ENCODE data around the gene GPR15LG. TPM values are rescaled to one million over a fixed set of nuclear protein-coding genes. Genes with fewer than 3 reads are reported as not detected.
"Not testable (repeated sequence)": the region's sequence is repeated elsewhere in the genome, so short reads cannot be mapped to it uniquely, and the experiment has no call there.

Gene GPR15LG
- total RNA-seq, result 10 to 100 TPM in 2 of 4 donors, 1 to 10 TPM in 2; 2.0 to 19.3 (median 8.6) TPM

GRCh38 chr10:84173501-84173929 lies at the start of gene GPR15LG:
TSS of gene GPR15LG (plus strand) at chr10:84173801. CDS start at chr10:84173852, 51 bp downstream.
- Histone ChIP-seq H3K4me1 (peaks cover 24% of the 10 kb centered on the region), H3K9me3 (no peaks in the 10 kb centered on the region), H3K27ac (no peak within 1 kb of the TSS), H3K4me3 (no peak within 1 kb of the TSS), H3K36me3 (no peaks in the 10 kb centered on the region), H3K27me3 (no peaks in the 10 kb centered on the region)
- TF ChIP-seq POLR2AphosphoS5 (IDR thresholded peaks at IDR 0.05), result no peak
- no peak for TF ChIP-seq CTCF (IDR thresholded peaks at IDR 0.05)
- TF ChIP-seq EP300 (IDR thresholded peaks at IDR 0.05), result no peak
- TF ChIP-seq POLR2A (IDR thresholded peaks at IDR 0.05), result no peak
- peak in 1 of 2 donors; percentile 11 for DNase-seq (ENCODE audit: low spot score in 2 of 2)
- WGBS, result 49% methylated on average over 2 of the region's 2 CpGs

GRCh38 chr10:84125910-84126784 lies 47.5 kb upstream of the GPR15LG start:
- not testable (repeated sequence) for H3K36me3 ChIP-seq; H3K4me1 ChIP-seq; DNase-seq (ENCODE audit: low spot score in 2 of 2); H3K4me3 ChIP-seq; H3K27ac ChIP-seq; H3K27me3 ChIP-seq
- H3K9me3 ChIP-seq, result peaks cover 10% of the 10 kb centered on the region
- 75% methylated on average over 10 of the region's 10 CpGs for WGBS

GRCh38 chr10:84126785-84127167 lies 46.8 kb upstream of the GPR15LG start:
- Histone ChIP-seq H3K9me3 (peaks cover 10% of the 10 kb centered on the region), H3K36me3 (no peaks in the 10 kb centered on the region), H3K27me3 (no peaks in the 10 kb centered on the region), H3K27ac (no peak overlapping the region), H3K4me3 (no peak overlapping the region), H3K4me1 (no peaks in the 10 kb centered on the region)
- no peak for DNase-seq (ENCODE audit: low spot score in 2 of 2)
- 57% methylated on average over 1 of the region's 1 CpG for WGBS
- TF ChIP-seq POLR2AphosphoS5 (IDR thresholded peaks at IDR 0.05) (no peak), POLR2A (IDR thresholded peaks at IDR 0.05) (no peak), EP300 (IDR thresholded peaks at IDR 0.05) (no peak), CTCF (IDR thresholded peaks at IDR 0.05) (no peak)

GRCh38 chr10:84135836-84136235 lies 37.8 kb upstream of the GPR15LG start:
- Histone ChIP-seq H3K27me3 (no peaks in the 10 kb centered on the region), H3K27ac (no peak overlapping the region), H3K36me3 (no peaks in the 10 kb centered on the region), H3K4me1 (peaks cover 15% of the 10 kb centered on the region), H3K4me3 (no peak overlapping the region), H3K9me3 (no peaks in the 10 kb centered on the region)
- TF ChIP-seq EP300 (IDR thresholded peaks at IDR 0.05), result no peak
- TF ChIP-seq POLR2A (IDR thresholded peaks at IDR 0.05), result no peak
- no peak for DNase-seq (ENCODE audit: low spot score in 2 of 2)
- 50% methylated on average over 2 of the region's 2 CpGs for WGBS

- DNase-seq (ENCODE audit: low spot score in 2 of 2), result no peak
- peaks cover 6% of the 10 kb centered on the region for H3K36me3 ChIP-seq
- H3K4me1 ChIP-seq, result peaks cover 27% of the 10 kb centered on the region
- no peaks in the 10 kb centered on the region for H3K27me3 ChIP-seq
- TF ChIP-seq EP300 (IDR thresholded peaks at IDR 0.05) (no peak), POLR2A (IDR thresholded peaks at IDR 0.05) (no peak), CTCF (IDR thresholded peaks at IDR 0.05) (no peak), POLR2AphosphoS5 (IDR thresholded peaks at IDR 0.05) (no peak)
- H3K4me3 ChIP-seq, result no peak overlapping the region
- WGBS, result 85% methylated on average over 2 of the region's 2 CpGs
- H3K9me3 ChIP-seq, result no peaks in the 10 kb centered on the region
- no peak overlapping the region for H3K27ac ChIP-seq
These were observed 35.8 kb upstream of the GPR15LG start for GRCh38 chr10:84137811-84138210.

GRCh38 chr10:84138478-84139125 lies 35.0 kb upstream of the GPR15LG start:
- WGBS, result 73% methylated on average over 20 of the region's 20 CpGs
- no peaks in the 10 kb centered on the region for H3K9me3 ChIP-seq
- H3K27me3 ChIP-seq, result no peaks in the 10 kb centered on the region
- peaks cover 14% of the 10 kb centered on the region for H3K36me3 ChIP-seq
- peak overlapping the region; percentile 90 for H3K27ac ChIP-seq
- H3K4me1 ChIP-seq, result peaks cover 27% of the 10 kb centered on the region
- no peak for DNase-seq (ENCODE audit: low spot score in 2 of 2)
- TF ChIP-seq CTCF (IDR thresholded peaks at IDR 0.05) (no peak), EP300 (IDR thresholded peaks at IDR 0.05) (no peak), POLR2A (IDR thresholded peaks at IDR 0.05) (no peak), POLR2AphosphoS5 (IDR thresholded peaks at IDR 0.05) (no peak)
- peak overlapping the region; percentile 72 for H3K4me3 ChIP-seq

Measured in suprapubic skin (tissue), 4 donors.